ENCODE results near the gene CRTAC1.

Gene CRTAC1

DNA sequence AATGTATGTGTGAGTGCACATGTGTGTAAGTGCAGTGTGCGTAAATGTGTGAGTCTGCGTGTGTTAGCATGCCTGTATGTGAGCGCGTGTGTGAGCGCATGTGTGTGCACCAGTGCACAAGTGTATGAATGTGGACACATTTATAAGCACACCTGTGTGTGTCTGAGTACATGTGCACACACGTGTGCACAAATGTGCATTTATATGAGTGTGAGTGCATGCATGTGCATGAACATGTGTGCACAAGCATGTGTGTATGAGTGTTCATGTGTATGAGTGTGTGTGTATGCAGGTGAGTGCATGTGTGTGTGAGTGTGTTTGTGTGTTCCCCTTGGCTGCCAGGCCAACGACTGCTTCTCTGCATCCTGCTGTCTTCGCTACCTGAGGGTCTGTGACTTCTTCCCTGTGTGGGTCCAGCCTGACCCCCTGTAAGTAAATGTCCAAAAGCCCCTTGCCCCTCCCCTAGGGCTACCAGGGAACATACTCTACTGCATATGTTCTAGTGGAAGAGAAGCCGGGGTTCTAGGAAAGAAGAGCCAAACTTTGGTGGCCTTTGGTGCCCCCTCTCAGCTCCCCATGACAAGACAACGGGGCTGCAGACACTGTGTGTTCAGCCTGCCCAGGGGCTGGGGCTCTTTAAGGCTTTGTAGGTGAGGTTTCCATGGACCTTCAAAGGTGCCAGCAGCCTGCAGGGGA is 163.7 kb downstream of the CRTAC1 start:
- Histone ChIP-seq H3K27me3 (ENCODE audit: insufficient read depth, poor library complexity, severe bottlenecking) (peaks cover 5% of the 10 kb centered on the region), H3K27ac (replicated peaks) (no peak overlapping the region), H3K4me3 (replicated peaks; ENCODE audit: insufficient read depth, low read length) (no peak overlapping the region)
- TF ChIP-seq POLR2AphosphoS5 (IDR thresholded peaks at IDR 0.05; ENCODE audit: low read depth) (no peak), GABPA (IDR thresholded peaks at IDR 0.05; ENCODE audit: low read depth) (no peak), SPI1 (IDR thresholded peaks at IDR 0.05; ENCODE audit: borderline replicate concordance, low read depth) (no peak)
- TF ChIP-seq, protein P1, sequence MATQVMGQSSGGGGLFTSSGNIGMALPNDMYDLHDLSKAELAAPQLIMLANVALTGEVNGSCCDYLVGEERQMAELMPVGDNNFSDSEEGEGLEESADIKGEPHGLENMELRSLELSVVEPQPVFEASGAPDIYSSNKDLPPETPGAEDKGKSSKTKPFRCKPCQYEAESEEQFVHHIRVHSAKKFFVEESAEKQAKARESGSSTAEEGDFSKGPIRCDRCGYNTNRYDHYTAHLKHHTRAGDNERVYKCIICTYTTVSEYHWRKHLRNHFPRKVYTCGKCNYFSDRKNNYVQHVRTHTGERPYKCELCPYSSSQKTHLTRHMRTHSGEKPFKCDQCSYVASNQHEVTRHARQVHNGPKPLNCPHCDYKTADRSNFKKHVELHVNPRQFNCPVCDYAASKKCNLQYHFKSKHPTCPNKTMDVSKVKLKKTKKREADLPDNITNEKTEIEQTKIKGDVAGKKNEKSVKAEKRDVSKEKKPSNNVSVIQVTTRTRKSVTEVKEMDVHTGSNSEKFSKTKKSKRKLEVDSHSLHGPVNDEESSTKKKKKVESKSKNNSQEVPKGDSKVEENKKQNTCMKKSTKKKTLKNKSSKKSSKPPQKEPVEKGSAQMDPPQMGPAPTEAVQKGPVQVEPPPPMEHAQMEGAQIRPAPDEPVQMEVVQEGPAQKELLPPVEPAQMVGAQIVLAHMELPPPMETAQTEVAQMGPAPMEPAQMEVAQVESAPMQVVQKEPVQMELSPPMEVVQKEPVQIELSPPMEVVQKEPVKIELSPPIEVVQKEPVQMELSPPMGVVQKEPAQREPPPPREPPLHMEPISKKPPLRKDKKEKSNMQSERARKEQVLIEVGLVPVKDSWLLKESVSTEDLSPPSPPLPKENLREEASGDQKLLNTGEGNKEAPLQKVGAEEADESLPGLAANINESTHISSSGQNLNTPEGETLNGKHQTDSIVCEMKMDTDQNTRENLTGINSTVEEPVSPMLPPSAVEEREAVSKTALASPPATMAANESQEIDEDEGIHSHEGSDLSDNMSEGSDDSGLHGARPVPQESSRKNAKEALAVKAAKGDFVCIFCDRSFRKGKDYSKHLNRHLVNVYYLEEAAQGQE (IDR thresholded peaks at IDR 0.05; ENCODE audit: insufficient replicate concordance, low read depth): no peak
- TF ChIP-seq, protein P2, sequence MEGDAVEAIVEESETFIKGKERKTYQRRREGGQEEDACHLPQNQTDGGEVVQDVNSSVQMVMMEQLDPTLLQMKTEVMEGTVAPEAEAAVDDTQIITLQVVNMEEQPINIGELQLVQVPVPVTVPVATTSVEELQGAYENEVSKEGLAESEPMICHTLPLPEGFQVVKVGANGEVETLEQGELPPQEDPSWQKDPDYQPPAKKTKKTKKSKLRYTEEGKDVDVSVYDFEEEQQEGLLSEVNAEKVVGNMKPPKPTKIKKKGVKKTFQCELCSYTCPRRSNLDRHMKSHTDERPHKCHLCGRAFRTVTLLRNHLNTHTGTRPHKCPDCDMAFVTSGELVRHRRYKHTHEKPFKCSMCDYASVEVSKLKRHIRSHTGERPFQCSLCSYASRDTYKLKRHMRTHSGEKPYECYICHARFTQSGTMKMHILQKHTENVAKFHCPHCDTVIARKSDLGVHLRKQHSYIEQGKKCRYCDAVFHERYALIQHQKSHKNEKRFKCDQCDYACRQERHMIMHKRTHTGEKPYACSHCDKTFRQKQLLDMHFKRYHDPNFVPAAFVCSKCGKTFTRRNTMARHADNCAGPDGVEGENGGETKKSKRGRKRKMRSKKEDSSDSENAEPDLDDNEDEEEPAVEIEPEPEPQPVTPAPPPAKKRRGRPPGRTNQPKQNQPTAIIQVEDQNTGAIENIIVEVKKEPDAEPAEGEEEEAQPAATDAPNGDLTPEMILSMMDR (IDR thresholded peaks at IDR 0.05; ENCODE audit: insufficient read depth, low read length): no peak
- no peak for DNase-seq (ENCODE audit: low read depth in 1 of 2, low spot score in 1 of 2)

DNA sequence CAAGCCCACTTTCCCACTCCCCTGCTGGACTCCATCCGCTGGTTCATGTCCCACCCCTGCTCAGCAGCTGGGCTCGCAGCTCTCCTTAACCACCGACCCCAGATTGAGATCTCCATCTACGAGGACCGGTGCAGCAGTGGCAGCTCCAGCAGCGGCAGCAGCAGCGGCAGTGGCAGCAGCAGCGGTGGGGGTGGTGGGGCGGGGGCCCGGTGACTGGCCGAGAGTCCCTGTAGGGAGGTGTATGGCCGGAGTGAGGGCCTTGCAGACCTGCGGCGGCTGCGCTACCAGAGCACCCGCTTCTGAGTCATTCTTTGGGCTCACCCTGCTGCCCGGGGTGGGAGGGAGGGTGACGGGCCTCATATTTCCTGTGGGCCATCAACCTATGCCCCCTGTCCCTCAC is 164.9 kb downstream of the CRTAC1 start:
- no peak for DNase-seq (ENCODE audit: low read depth in 1 of 2, low spot score in 1 of 2)
- H3K27ac ChIP-seq (replicated peaks): no peak overlapping the region
- TF ChIP-seq, protein P1 (IDR thresholded peaks at IDR 0.05; ENCODE audit: insufficient replicate concordance, low read depth): no peak
- no peaks in the 10 kb centered on the region for H3K27me3 ChIP-seq (ENCODE audit: insufficient read depth, poor library complexity, severe bottlenecking)
- H3K4me3 ChIP-seq (replicated peaks; ENCODE audit: insufficient read depth, low read length): no peak overlapping the region

DNA sequence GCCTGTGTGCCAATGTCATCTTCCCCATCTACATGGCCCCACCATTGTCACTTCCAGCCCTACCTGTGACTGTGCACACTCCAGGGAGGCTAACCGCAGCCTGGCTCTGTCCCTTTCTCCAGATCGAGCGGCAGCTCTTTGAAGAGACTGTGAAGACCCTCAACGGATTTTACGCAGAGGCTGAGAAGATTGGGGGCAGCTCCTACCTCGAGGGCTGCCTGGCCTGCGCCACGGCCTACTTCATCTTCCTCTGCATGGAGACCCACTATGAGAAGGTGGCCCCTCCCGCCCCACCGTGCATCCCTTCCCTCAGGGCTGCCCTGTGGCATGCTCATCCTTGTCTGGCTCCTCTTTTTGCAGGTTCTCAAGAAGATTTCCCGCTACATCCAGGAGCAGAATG is 166.6 kb downstream of the CRTAC1 start:
- no peak overlapping the region for H3K27ac ChIP-seq (replicated peaks)
- no peak overlapping the region for H3K4me3 ChIP-seq (replicated peaks; ENCODE audit: insufficient read depth, low read length)
- no peaks in the 10 kb centered on the region for H3K27me3 ChIP-seq (ENCODE audit: insufficient read depth, poor library complexity, severe bottlenecking)
- DNase-seq (ENCODE audit: low read depth in 1 of 2, low spot score in 1 of 2): no peak
- TF ChIP-seq POLR2AphosphoS5 (IDR thresholded peaks at IDR 0.05; ENCODE audit: low read depth) (no peak), SPI1 (IDR thresholded peaks at IDR 0.05; ENCODE audit: borderline replicate concordance, low read depth) (no peak), GABPA (IDR thresholded peaks at IDR 0.05; ENCODE audit: low read depth) (no peak)
- TF ChIP-seq, protein P1 (IDR thresholded peaks at IDR 0.05; ENCODE audit: insufficient replicate concordance, low read depth): no peak
- TF ChIP-seq, protein P2 (IDR thresholded peaks at IDR 0.05; ENCODE audit: insufficient read depth, low read length): no peak

Measured in HL-60 (cell line).